ENCODE measurements around the gene BST1.

- TF ChIP-seq POLR2A (IDR thresholded peaks at IDR 0.05): no peak
- TF ChIP-seq CTCF (IDR thresholded peaks at IDR 0.05): no peak
These were observed 16.6 kb downstream of the BST1 start for GRCh38 chr4:15719506-15719905.
